SU-DHL-6 (cell line): ENCODE data around the gene CERS6.

Experiments used
- EZH2phosphoT487 ChIP-seq: fragments of 200-600 bp; sonication (generic), shearing (Covaris generic); conservative IDR thresholded peaks from 2 replicates; pipeline ENCODE4 v1.6.1; 2018; ENCODE audit warnings: mild to moderate bottlenecking, antibody characterized with exemption, low read length, moderate library complexity, mixed read lengths
- TF ChIP-seq, protein P1 (sequence below): fragments of 200-600 bp; sonication (generic); IDR thresholded peaks from one replicate; pipeline ENCODE4 v1.5.1; 2017; ENCODE audit warnings: antibody characterized with exemption, mild to moderate bottlenecking, low read length, moderate library complexity; ENCODE audit not compliant: insufficient read depth, poor library complexity, severe bottlenecking

DNA sequence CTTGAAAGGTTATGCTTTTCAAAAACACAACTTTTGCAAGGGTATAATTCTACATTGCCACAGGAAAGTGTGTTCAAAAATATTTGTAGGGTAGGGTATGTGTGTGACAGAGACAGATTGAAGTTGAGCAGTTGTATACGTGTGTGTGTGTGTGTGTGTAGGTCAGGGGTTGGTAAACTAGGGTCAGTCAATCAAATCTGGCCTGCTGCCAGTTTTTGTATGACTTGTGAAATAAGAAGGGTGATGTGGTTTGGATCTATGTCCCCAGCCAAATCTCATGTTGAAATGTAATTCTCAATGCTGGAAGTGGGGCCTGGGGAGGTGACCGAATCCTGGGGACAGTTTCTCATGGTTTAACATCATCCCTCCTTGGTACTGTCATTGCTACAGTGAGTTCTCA lies 148.2 kb downstream of the CERS6 start:
- TF ChIP-seq, protein P1, sequence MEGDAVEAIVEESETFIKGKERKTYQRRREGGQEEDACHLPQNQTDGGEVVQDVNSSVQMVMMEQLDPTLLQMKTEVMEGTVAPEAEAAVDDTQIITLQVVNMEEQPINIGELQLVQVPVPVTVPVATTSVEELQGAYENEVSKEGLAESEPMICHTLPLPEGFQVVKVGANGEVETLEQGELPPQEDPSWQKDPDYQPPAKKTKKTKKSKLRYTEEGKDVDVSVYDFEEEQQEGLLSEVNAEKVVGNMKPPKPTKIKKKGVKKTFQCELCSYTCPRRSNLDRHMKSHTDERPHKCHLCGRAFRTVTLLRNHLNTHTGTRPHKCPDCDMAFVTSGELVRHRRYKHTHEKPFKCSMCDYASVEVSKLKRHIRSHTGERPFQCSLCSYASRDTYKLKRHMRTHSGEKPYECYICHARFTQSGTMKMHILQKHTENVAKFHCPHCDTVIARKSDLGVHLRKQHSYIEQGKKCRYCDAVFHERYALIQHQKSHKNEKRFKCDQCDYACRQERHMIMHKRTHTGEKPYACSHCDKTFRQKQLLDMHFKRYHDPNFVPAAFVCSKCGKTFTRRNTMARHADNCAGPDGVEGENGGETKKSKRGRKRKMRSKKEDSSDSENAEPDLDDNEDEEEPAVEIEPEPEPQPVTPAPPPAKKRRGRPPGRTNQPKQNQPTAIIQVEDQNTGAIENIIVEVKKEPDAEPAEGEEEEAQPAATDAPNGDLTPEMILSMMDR: no peak
- TF ChIP-seq EZH2phosphoT487: no peak
